Mesothelial cell of epicardium (in vitro differentiated cells): ENCODE data around the gene SAP30BP. TPM values are rescaled to one million over a fixed set of nuclear protein-coding genes. Genes with fewer than 3 reads are reported as not detected.

Experiments
- DNase-seq, 2 experiments: peaks; one replicate each; pipeline ENCODE4 v3.0.0; 2021; ENCODE audit warnings: low spot score in 2 of 2; ENCODE audit not compliant: unreplicated experiment in 2 of 2
- H3K27ac Mint-ChIP-seq: 2 replicates; pipeline ENCODE4 v1.8.0; 2021; ENCODE audit warnings: mixed read lengths
- H3K27me3 Mint-ChIP-seq: 2 replicates; pipeline ENCODE4 v1.8.0; 2021; ENCODE audit warnings: low read depth, mixed read lengths
- H3K36me3 Mint-ChIP-seq: 2 replicates; pipeline ENCODE4 v1.8.0; 2021; ENCODE audit warnings: mixed read lengths
- H3K4me1 Mint-ChIP-seq: 2 replicates; pipeline ENCODE4 v1.8.0; 2021; ENCODE audit warnings: mixed read lengths
- H3K4me3 Mint-ChIP-seq: 2 replicates; pipeline ENCODE4 v1.8.0; 2021; ENCODE audit warnings: mild to moderate bottlenecking, moderate library complexity, mixed read lengths
- H3K9me3 Mint-ChIP-seq: 2 replicates; pipeline ENCODE4 v1.8.0; 2021; ENCODE audit warnings: mixed read lengths
- CTCF ChIP-seq: fragments of 200-600 bp; sonication (generic); IDR thresholded peaks from one replicate; pipeline ENCODE4 v1.5.0; 2021; ENCODE audit warnings: antibody characterized with exemption; ENCODE audit not compliant: unreplicated experiment
- total RNA-seq: library from RNA; stranded (reverse); gene quantifications from 3 replicates; pipeline ENCODE4 v1.2.1, GENCODE V29; 2021

SAP30BP gene
- total RNA-seq, 1 donor from 2014 or later: 96.0 TPM

GRCh38 chr17:75729351-75729750 is 62.2 kb downstream of the SAP30BP start:
- Mint-ChIP-seq H3K27me3 (no peaks in the 10 kb centered on the region), H3K27ac (no peak overlapping the region), H3K36me3 (peaks cover 17% of the 10 kb centered on the region), H3K4me3 (no peak overlapping the region), H3K4me1 (no peaks in the 10 kb centered on the region), H3K9me3 (no peaks in the 10 kb centered on the region)
- no peak for TF ChIP-seq CTCF
- no peak for DNase-seq

GRCh38 chr17:75730065-75730464 is 62.9 kb downstream of the SAP30BP start:
- Mint-ChIP-seq H3K4me3 (no peak overlapping the region), H3K27ac (no peak overlapping the region), H3K9me3 (no peaks in the 10 kb centered on the region), H3K36me3 (peaks cover 16% of the 10 kb centered on the region), H3K4me1 (no peaks in the 10 kb centered on the region), H3K27me3 (no peaks in the 10 kb centered on the region)
- DNase-seq: no peak
- TF ChIP-seq CTCF: no peak

GRCh38 chr17:75731086-75731715 is 64.1 kb downstream of the SAP30BP start:
- Mint-ChIP-seq H3K9me3 (no peaks in the 10 kb centered on the region), H3K4me1 (no peaks in the 10 kb centered on the region), H3K36me3 (peaks cover 16% of the 10 kb centered on the region), H3K27me3 (no peaks in the 10 kb centered on the region), H3K4me3 (no peak overlapping the region), H3K27ac (no peak overlapping the region)
- DNase-seq: no peak
- TF ChIP-seq CTCF: no peak

GRCh38 chr17:75731716-75732498 is 64.8 kb downstream of the SAP30BP start:
- Mint-ChIP-seq H3K9me3 (no peaks in the 10 kb centered on the region), H3K4me3 (no peak overlapping the region), H3K27ac (no peak overlapping the region), H3K4me1 (no peaks in the 10 kb centered on the region), H3K27me3 (no peaks in the 10 kb centered on the region), H3K36me3 (peaks cover 16% of the 10 kb centered on the region)
- no peak for TF ChIP-seq CTCF
- no peak for DNase-seq

- no peak for DNase-seq
- Mint-ChIP-seq H3K4me1 (no peaks in the 10 kb centered on the region), H3K27ac (no peak overlapping the region), H3K9me3 (no peaks in the 10 kb centered on the region), H3K4me3 (no peak overlapping the region), H3K27me3 (no peaks in the 10 kb centered on the region), H3K36me3 (peaks cover 13% of the 10 kb centered on the region)
- TF ChIP-seq CTCF: no peak
Observed at GRCh38 chr17:75733471-75733870, 66.3 kb downstream of the SAP30BP start.
